GM18907 (cell line): ENCODE data around the gene CMTM4.
"Not testable (repeated sequence)": the region's sequence is repeated elsewhere in the genome, so short reads cannot be mapped to it uniquely, and the experiment has no call there.

ENCODE experiments used
- ATAC-seq: cut with Tn5 transposase; IDR thresholded peaks from one replicate; pipeline ENCODE4 v1.9.1; 2021; ENCODE audit warnings: mild to moderate bottlenecking, moderate library complexity; ENCODE audit not compliant: unreplicated experiment

CMTM4 gene

GRCh38 chr16:66596986-66597848 lies 99.3 kb downstream of the CMTM4 start:
- no peak for ATAC-seq

- ATAC-seq = not testable (repeated sequence)
Measured at GRCh38 chr16:66596559-66596958, 100.0 kb downstream of the CMTM4 start.

- no peak for ATAC-seq
Measured at GRCh38 chr16:66594739-66595138, 101.8 kb downstream of the CMTM4 start.

- no peak for ATAC-seq
Measured at GRCh38 chr16:66592814-66593213, 103.7 kb downstream of the CMTM4 start.

GRCh38 chr16:66592241-66592640 lies 104.3 kb downstream of the CMTM4 start:
- ATAC-seq = no peak

- no peak for ATAC-seq
Measured at GRCh38 chr16:66591018-66591417, 105.5 kb downstream of the CMTM4 start.

- ATAC-seq = no peak
Measured at GRCh38 chr16:66590322-66590721, 106.2 kb downstream of the CMTM4 start.

GRCh38 chr16:66588981-66589713 lies 107.4 kb downstream of the CMTM4 start:
- no peak for ATAC-seq

GRCh38 chr16:66587881-66588600 lies 108.5 kb downstream of the CMTM4 start:
- ATAC-seq = no peak

GRCh38 chr16:66585481-66586239 lies 110.9 kb downstream of the CMTM4 start:
- no peak for ATAC-seq

GRCh38 chr16:66581246-66581952 lies 115.1 kb downstream of the CMTM4 start:
- no peak for ATAC-seq

- ATAC-seq = no peak
Measured at GRCh38 chr16:66580605-66581209, 115.8 kb downstream of the CMTM4 start.

GRCh38 chr16:66578651-66579531 lies 117.7 kb downstream of the CMTM4 start, which contains the start of gene CMTM2:
Gene CMTM2, plus strand, starts transcription at chr16:66579463. Its CDS starts 145 bp downstream, at chr16:66579608.
- ATAC-seq = no peak

- ATAC-seq = no peak
Measured at GRCh38 chr16:66576296-66576695, 120.2 kb downstream of the CMTM4 start.

- no peak for ATAC-seq
Measured at GRCh38 chr16:66575060-66575459, 121.5 kb downstream of the CMTM4 start.

- ATAC-seq = no peak
Measured at GRCh38 chr16:66574531-66574930, 122.0 kb downstream of the CMTM4 start.

- no peak for ATAC-seq
Measured at GRCh38 chr16:66574081-66574480, 122.5 kb downstream of the CMTM4 start.

- ATAC-seq = no peak
Measured at GRCh38 chr16:66572356-66572755, 124.2 kb downstream of the CMTM4 start.
